Neutrophil (primary cell): ENCODE results near the gene GPR162.

Experiments used
- H3K27ac ChIP-seq: fragments of 200-600 bp; sonication (generic); 2 replicates; pipeline ENCODE4 v1.5.1; 2016; ENCODE audit warnings: mild to moderate bottlenecking, moderate library complexity
- H3K27me3 ChIP-seq: fragments of 200-600 bp; sonication (generic); 2 replicates; pipeline ENCODE4 v1.6.0; 2016; ENCODE audit warnings: mild to moderate bottlenecking
- H3K36me3 ChIP-seq: fragments of 200-600 bp; sonication (generic); 2 replicates; pipeline ENCODE4 v1.5.1; 2017
- H3K4me1 ChIP-seq, 2 experiments: fragments of 200-600 bp in 1 of 2; sonication (generic) in 1 of 2; 1 replicate in 1 of 2; 2 replicates in 1 of 2; pipeline versions ENCODE4 v1.5.1 to v1.6.1; 2013 to 2016; ENCODE audit warnings: low read depth in 1 of 2, low read length in 1 of 2, mild to moderate bottlenecking in 1 of 2, moderate library complexity in 1 of 2; ENCODE audit not compliant: control insufficient read depth in 1 of 2, insufficient read depth in 1 of 2
- H3K4me3 ChIP-seq, 2 experiments: fragments of 200-600 bp in 1 of 2; sonication (generic) in 1 of 2; 1 replicate in 1 of 2; 2 replicates in 1 of 2; pipeline ENCODE4 v1.5.1; 2013 to 2016; ENCODE audit warnings: low read depth in 1 of 2, low read length in 1 of 2, mild to moderate bottlenecking in 1 of 2, moderate library complexity in 1 of 2
- H3K9me3 ChIP-seq: fragments of 200-600 bp; sonication (generic); 2 replicates; pipeline ENCODE4 v1.5.1; 2016
- CTCF ChIP-seq: fragments of 200-600 bp; sonication (generic); IDR thresholded peaks from 2 replicates; pipeline ENCODE4 v1.5.1; 2016; ENCODE audit warnings: antibody characterized with exemption

The GPR162 gene

GRCh38 chr12:6842075-6842474 is 20.5 kb downstream of the GPR162 start:
- Histone ChIP-seq H3K4me3 (no peak overlapping the region), H3K36me3 (peaks cover 11% of the 10 kb centered on the region), H3K27me3 (no peaks in the 10 kb centered on the region), H3K9me3 (no peaks in the 10 kb centered on the region), H3K4me1 (peaks cover 13 to 20% of the 10 kb centered on the region in 2 experiments), H3K27ac (no peak overlapping the region)
- no peak for TF ChIP-seq CTCF

GRCh38 chr12:6843118-6843902 is 21.7 kb downstream of the GPR162 start:
- Histone ChIP-seq H3K36me3 (peaks cover 16% of the 10 kb centered on the region), H3K4me1 (peaks cover 13 to 20% of the 10 kb centered on the region in 2 experiments), H3K4me3 (no peak overlapping the region), H3K27me3 (no peaks in the 10 kb centered on the region), H3K9me3 (no peaks in the 10 kb centered on the region), H3K27ac (no peak overlapping the region)
- TF ChIP-seq CTCF, result no peak

- Histone ChIP-seq H3K9me3 (no peaks in the 10 kb centered on the region), H3K4me3 (no peak overlapping the region), H3K27me3 (no peaks in the 10 kb centered on the region), H3K27ac (no peak overlapping the region), H3K4me1 (peaks cover 20 to 30% of the 10 kb centered on the region in 2 experiments), H3K36me3 (peaks cover 16% of the 10 kb centered on the region)
- no peak for TF ChIP-seq CTCF
Measured at GRCh38 chr12:6845395-6845794, 23.8 kb downstream of the GPR162 start.

- no peaks in the 10 kb centered on the region for H3K27me3 ChIP-seq
- no peak overlapping the region for H3K4me3 ChIP-seq
- H3K36me3 ChIP-seq, result peaks cover 16% of the 10 kb centered on the region
- no peak overlapping the region for H3K27ac ChIP-seq
- no peaks in the 10 kb centered on the region for H3K9me3 ChIP-seq
- no peak for TF ChIP-seq CTCF
- H3K4me1 ChIP-seq, result peaks cover 20 to 31% of the 10 kb centered on the region in 2 experiments
Measured at GRCh38 chr12:6846316-6846869, 24.8 kb downstream of the GPR162 start.

GRCh38 chr12:6847676-6848075 is 26.1 kb downstream of the GPR162 start:
- H3K27me3 ChIP-seq, result no peaks in the 10 kb centered on the region
- H3K4me3 ChIP-seq, result no peak overlapping the region
- no peak for TF ChIP-seq CTCF
- H3K9me3 ChIP-seq, result no peaks in the 10 kb centered on the region
- no peak overlapping the region for H3K27ac ChIP-seq
- peaks cover 16% of the 10 kb centered on the region for H3K36me3 ChIP-seq
- peaks cover 19 to 34% of the 10 kb centered on the region in 2 experiments for H3K4me1 ChIP-seq
